Endothelial cell (in vitro differentiated cells): ENCODE data around the gene SSTR3. TPM values are rescaled to one million over a fixed set of nuclear protein-coding genes. Genes with fewer than 3 reads are reported as not detected.

Source experiments
- DNase-seq: peaks from one replicate; pipeline ENCODE4 v3.0.0; 2021; ENCODE audit warnings: low spot score
- H3K27ac Mint-ChIP-seq: one replicate; pipeline ENCODE4 v1.8.0; 2021; ENCODE audit warnings: mixed read lengths, inconsistent platforms; ENCODE audit not compliant: unreplicated experiment
- H3K27me3 Mint-ChIP-seq: one replicate; pipeline ENCODE4 v1.8.0; 2021; ENCODE audit warnings: mild to moderate bottlenecking, moderate library complexity, mixed read lengths, inconsistent platforms; ENCODE audit not compliant: unreplicated experiment
- H3K36me3 Mint-ChIP-seq: one replicate; pipeline ENCODE4 v1.8.0; 2021; ENCODE audit warnings: mild to moderate bottlenecking, low read depth, mixed read lengths, inconsistent platforms; ENCODE audit not compliant: unreplicated experiment
- H3K4me1 Mint-ChIP-seq: one replicate; pipeline ENCODE4 v1.8.0; 2021; ENCODE audit warnings: mild to moderate bottlenecking, mixed read lengths, inconsistent platforms; ENCODE audit not compliant: unreplicated experiment
- H3K4me3 Mint-ChIP-seq: one replicate; pipeline ENCODE4 v1.8.0; 2021; ENCODE audit warnings: mild to moderate bottlenecking, mixed read lengths, inconsistent platforms; ENCODE audit not compliant: unreplicated experiment
- H3K9me3 Mint-ChIP-seq: one replicate; pipeline ENCODE4 v1.8.0; 2021; ENCODE audit warnings: mixed read lengths, inconsistent platforms; ENCODE audit not compliant: unreplicated experiment
- total RNA-seq: library from RNA; stranded (reverse); fragmentation: NEBNext Ultra II Directional; extraction: Animal tissue kit (Norgen Biotek cat#: 25700); gene quantifications from one replicate; pipeline ENCODE4 v1.2.1, GENCODE V29; 2021; ENCODE audit not compliant: unreplicated experiment
- TF ChIP-seq, protein P1 (sequence below): fragments of 200-600 bp; sonication (generic); IDR thresholded peaks from one replicate; pipeline ENCODE4 v1.5.0; 2021; ENCODE audit warnings: antibody characterized with exemption; ENCODE audit not compliant: unreplicated experiment

SSTR3 gene
- total RNA-seq, 1 donor from 2014 or later: 0.13 TPM

DNA sequence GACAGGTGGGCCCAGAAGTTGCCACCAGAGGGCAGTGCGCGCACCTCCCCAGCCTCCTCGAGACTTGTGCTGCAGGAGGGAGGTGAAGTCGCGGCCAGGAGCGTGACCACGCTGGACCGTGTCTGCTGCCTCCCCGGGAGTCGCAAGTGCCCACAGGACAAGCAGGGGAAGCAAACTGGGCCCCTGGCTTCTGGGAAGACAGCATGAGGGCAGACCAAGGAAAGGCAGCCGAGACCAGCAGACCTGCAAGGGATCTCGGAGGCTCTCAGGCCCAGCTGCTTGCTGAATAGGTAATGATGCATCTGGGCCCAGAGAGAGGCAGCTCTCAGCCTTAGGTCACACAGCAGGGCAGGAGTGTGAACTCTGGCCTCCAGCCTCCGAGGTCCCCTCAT, 45.6 kb downstream of the SSTR3 start:
- Mint-ChIP-seq H3K9me3 (no peaks in the 10 kb centered on the region), H3K4me1 (no peaks in the 10 kb centered on the region), H3K27ac (no peak overlapping the region), H3K36me3 (no peaks in the 10 kb centered on the region), H3K4me3 (no peak overlapping the region), H3K27me3 (peaks cover 5% of the 10 kb centered on the region)
- peak; percentile 82 for DNase-seq
- TF ChIP-seq, protein P1, sequence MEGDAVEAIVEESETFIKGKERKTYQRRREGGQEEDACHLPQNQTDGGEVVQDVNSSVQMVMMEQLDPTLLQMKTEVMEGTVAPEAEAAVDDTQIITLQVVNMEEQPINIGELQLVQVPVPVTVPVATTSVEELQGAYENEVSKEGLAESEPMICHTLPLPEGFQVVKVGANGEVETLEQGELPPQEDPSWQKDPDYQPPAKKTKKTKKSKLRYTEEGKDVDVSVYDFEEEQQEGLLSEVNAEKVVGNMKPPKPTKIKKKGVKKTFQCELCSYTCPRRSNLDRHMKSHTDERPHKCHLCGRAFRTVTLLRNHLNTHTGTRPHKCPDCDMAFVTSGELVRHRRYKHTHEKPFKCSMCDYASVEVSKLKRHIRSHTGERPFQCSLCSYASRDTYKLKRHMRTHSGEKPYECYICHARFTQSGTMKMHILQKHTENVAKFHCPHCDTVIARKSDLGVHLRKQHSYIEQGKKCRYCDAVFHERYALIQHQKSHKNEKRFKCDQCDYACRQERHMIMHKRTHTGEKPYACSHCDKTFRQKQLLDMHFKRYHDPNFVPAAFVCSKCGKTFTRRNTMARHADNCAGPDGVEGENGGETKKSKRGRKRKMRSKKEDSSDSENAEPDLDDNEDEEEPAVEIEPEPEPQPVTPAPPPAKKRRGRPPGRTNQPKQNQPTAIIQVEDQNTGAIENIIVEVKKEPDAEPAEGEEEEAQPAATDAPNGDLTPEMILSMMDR: peak; percentile 79

DNA sequence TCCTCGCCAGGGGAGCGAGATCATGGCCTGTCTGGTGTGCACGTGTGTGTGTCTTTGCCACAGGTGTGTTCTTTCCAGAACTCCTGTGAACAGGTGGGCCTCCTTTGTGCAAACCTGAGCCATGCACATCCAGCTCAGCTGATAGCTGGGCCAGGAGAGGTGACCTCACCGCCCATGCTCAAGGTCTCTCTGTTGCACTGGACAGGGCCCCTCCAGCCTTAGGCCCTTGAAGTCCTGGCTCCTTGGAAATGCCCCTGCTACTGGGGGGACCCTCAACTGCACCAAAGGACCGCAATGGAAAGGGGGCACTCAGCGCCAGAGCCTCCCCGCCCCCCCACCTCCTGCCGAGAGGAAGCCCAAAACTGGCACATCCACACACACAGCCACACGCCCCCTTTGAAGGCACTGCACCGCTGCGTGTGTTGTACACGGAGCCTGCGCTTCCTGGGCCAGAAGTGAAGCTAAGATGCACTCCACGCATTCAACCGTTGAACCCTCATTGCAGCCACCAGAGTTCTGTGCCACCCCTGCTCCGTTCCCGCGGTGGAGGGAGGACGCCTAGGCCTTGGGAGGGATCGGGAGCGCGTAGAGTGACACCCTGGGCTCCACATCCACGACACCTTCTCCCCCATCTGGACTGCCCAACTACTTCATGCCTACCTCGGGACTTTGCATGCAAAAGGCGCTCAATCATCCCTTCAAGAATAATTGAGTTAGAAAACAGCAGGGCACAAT, 46.2 kb downstream of the SSTR3 start:
- no peaks in the 10 kb centered on the region for H3K9me3 Mint-ChIP-seq
- no peaks in the 10 kb centered on the region for H3K4me1 Mint-ChIP-seq
- TF ChIP-seq, protein P1: no peak
- no peak for DNase-seq
- no peak overlapping the region for H3K4me3 Mint-ChIP-seq
- H3K36me3 Mint-ChIP-seq: no peaks in the 10 kb centered on the region
- H3K27me3 Mint-ChIP-seq: peaks cover 5% of the 10 kb centered on the region
- H3K27ac Mint-ChIP-seq: no peak overlapping the region

DNA sequence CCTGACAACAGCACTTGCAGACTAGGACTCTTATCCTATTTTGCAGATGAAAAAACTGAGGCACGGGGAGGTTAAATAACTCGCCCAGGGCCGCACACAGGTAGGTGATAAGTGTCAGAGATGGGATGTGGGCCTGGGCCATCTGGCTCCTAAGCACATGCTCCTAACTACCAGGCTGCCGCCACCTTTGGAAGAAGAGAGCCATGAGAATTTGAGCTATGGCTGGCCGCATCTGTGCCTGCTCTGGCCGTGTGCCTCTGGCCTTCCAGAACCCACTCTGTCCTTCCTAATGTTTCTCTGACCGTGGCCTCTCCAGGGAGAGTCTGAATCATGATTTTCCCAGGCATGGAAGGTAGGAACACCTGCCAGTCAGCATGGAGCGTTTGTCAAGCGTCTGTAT, 47.2 kb downstream of the SSTR3 start:
- peaks cover 5% of the 10 kb centered on the region for H3K27me3 Mint-ChIP-seq
- H3K27ac Mint-ChIP-seq: no peak overlapping the region
- no peak for DNase-seq
- no peaks in the 10 kb centered on the region for H3K4me1 Mint-ChIP-seq
- TF ChIP-seq, protein P1: no peak
- H3K4me3 Mint-ChIP-seq: no peak overlapping the region
- H3K36me3 Mint-ChIP-seq: no peaks in the 10 kb centered on the region
- H3K9me3 Mint-ChIP-seq: no peaks in the 10 kb centered on the region

DNA sequence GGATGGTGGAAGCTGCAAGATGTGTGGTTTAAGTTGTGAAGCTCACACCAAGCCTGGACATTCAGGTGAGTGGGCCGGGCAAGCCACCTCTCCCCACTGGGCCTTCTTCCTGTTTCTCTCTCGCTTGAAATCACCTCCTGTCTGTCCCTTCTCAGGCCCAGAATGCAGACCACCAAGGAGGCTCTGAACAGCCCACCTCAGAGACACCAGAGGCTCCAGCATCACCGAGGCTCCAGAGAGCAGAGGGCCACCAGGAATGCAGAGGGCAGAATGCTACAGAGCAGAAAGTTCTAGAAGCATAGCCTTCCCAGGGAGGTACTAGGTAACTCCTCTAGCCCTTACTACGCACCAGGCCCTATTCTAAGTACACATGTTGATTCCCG, 47.8 kb downstream of the SSTR3 start:
- no peaks in the 10 kb centered on the region for H3K4me1 Mint-ChIP-seq
- H3K9me3 Mint-ChIP-seq: no peaks in the 10 kb centered on the region
- no peak overlapping the region for H3K27ac Mint-ChIP-seq

More for the DNA sequence above, 47.8 kb downstream of the SSTR3 start:
- no peak for DNase-seq
- TF ChIP-seq, protein P1: no peak
- Mint-ChIP-seq H3K27me3 (peaks cover 5% of the 10 kb centered on the region), H3K4me3 (no peak overlapping the region), H3K36me3 (no peaks in the 10 kb centered on the region)
